WTC11 (cell line): ENCODE data around the gene APOL3.

Experiments used
- CTCF ChIP-seq: fragments of 200-600 bp; IDR thresholded peaks from 2 replicates; pipeline ENCODE4 v1.8.0; 2022; ENCODE audit warnings: antibody characterized with exemption
- NR2C2 ChIP-seq: sonication (generic); formaldehyde crosslinking; IDR thresholded peaks from 2 replicates; pipeline ENCODE4 v1.8.0; 2022; ENCODE audit warnings: mild to moderate bottlenecking, missing genetic modification reagents
- ZNF232 ChIP-seq: sonication (generic); formaldehyde crosslinking; IDR thresholded peaks from 2 replicates; pipeline ENCODE4 v1.8.0; 2022; ENCODE audit warnings: mild to moderate bottlenecking, missing genetic modification reagents

- TF ChIP-seq NR2C2 (CRISPR knock-in tag), result no peak
- TF ChIP-seq ZNF232 (CRISPR knock-in tag), result no peak
- no peak for TF ChIP-seq CTCF
These were observed 6.8 kb downstream of the APOL3 start for GRCh38 chr22:36153501-36154422.
